ENCODE measurements around the gene PRKAG2.

Gene PRKAG2

DNA sequence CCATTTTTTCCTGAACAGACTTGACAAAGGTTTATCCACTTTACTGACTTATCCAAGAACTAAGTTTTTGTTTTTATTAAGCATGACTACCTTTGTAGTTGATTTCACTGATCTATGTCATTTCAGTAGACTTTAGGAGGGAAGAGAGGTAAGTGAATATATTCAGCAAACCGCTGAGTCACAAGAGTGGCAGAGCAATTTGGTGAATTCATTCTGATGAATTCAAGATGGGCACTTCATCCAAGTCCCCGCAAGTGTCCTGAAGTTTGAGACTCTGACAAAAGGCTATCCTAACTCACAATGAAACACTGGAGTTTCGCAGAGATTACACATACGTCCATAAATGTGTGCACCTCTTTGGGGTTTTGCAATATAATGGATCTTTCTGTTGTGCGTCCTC is 255.0 kb downstream of the PRKAG2 start:
- no peak overlapping the region for H3K27ac ChIP-seq
- DNase-seq (ENCODE audit: low read depth, low spot score), result no peak

DNA sequence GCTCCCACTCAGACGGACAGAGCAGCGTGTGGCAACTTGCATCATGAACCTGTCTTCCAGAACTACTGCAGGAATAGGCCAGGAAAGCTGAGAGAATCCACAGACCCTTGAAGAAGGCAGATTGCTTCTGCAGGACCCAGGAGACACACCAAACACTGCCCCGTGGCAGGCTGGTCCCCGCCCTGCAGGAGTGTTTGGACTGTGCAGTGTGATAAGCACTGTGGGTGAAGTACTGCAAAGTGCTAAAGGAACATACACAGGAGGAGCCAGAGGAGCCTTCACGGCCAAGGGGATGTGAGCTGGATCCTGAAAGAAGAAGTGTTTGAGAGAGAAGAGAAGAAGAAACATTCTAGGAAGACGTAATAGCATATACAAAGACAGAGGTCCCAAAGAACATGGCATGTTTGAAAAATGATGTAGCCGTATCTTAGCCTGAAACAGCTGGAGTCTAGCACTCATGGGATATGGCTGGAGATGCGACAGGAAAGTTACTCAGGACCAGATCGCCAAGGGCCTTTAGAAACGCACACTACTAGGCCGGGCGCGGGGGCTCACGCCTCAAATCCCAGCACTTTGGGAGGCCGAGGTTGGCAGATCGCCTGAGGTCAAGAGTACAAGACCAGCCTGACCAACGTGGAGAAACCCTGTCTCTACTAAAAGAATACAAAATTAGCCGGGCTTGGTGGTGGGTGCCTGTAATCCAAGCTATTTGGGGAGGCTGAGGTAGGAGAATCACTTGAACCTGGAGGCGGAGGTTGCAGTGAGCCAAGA is 260.3 kb downstream of the PRKAG2 start:
- no peak for DNase-seq (ENCODE audit: low read depth, low spot score)
- H3K27ac ChIP-seq, result no peak overlapping the region

- no peak for DNase-seq (ENCODE audit: low read depth, low spot score)
- H3K27ac ChIP-seq, result no peak overlapping the region
Measured at GRCh38 chr7:151615784-151616183, 261.1 kb downstream of the PRKAG2 start.

DNA sequence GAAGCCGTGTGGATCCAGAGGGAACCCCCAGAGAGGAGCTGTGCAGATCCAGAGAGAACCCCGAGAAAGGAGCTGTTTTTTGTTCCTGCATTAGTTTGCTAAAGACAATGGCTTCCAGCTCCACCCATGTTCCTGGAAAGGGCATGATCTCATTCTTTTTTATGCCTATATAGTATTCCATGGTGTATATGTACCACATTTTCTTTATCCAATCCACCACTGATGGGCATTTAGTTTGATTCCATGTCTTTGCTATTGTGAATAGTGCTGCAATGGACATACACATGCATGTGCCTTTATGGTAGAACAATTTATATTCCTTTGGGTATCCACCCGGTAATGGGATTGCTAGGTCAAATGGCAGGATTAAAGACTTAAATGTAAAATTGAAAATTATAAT is 261.9 kb downstream of the PRKAG2 start:
- DNase-seq (ENCODE audit: low read depth, low spot score), result no peak
- H3K27ac ChIP-seq, result no peak overlapping the region

DNA sequence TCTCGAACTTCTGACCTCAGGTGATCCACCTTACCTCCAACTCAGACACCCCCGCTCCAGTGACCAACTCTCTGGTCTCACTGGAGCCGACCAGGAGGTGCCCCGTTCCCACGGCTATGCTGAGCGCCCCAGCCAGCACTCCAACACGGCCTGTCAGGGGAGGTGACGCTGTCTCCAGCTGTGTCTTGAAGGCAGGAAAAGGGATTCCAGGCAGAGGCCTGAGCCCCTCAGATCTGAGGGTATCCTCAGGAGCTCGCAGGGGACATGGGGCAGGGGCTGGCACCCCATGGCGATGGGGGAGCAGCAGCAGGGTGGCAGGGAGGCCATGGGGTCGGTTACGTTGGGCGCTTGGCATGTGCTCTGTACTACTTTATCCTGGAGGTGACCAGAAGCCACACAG is 262.9 kb downstream of the PRKAG2 start:
- no peak overlapping the region for H3K27ac ChIP-seq
- DNase-seq (ENCODE audit: low read depth, low spot score), result no peak

GRCh38 chr7:151611878-151612277 is 265.0 kb downstream of the PRKAG2 start:
- H3K27ac ChIP-seq, result no peak overlapping the region
- no peak for DNase-seq (ENCODE audit: low read depth, low spot score)

GRCh38 chr7:151611041-151611440 is 265.9 kb downstream of the PRKAG2 start:
- no peak for DNase-seq (ENCODE audit: low read depth, low spot score)
- H3K27ac ChIP-seq, result no peak overlapping the region

GRCh38 chr7:151608031-151608551 is 268.8 kb downstream of the PRKAG2 start:
- peak overlapping the region; percentile 65 for H3K27ac ChIP-seq

DNA sequence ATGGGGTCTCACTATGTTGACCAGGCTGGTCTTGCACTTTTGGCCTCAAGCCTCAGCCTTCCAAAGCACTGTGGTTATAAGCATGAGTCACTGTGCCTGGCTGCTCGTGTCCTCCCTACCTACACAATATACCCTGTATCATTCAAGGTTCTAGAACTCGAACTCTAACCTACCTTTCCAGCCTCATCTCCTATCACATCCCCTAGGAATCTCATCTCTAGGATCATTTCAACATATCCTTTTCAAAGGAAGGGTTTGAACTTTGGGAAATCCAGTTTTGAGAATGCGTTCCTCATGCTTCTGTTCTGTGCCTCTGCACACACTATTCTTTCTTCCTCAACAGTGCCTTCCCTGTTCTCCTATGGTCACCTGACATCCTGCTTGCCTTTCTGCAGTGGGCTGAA is 269.4 kb downstream of the PRKAG2 start:
- DNase-seq (ENCODE audit: low read depth, low spot score), result no peak
- peak overlapping the region; percentile 65 for H3K27ac ChIP-seq

More at GRCh38 chr7:151608031-151608551, 268.8 kb downstream of the PRKAG2 start:
- peak; percentile 45 for DNase-seq (ENCODE audit: low read depth, low spot score)

DNA sequence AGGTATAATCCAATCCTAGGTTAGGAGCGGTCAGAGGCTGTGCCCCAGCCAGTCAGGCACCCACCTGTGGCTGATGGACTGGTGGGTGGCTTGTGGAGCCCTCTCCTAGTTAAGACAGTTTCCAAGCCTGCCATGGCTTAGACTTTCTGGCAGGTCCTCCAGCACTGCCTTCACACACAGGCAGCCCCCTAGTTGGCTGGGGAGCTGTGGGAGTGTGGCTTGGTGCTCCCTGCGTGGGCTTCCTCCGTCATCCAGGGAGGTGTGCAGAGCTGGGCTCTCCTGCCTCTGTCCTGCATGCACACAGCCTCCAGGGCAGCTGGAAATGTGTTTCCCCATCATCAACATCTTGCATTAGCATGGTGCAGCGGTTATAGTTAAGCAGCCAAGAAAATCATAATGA is 273.0 kb downstream of the PRKAG2 start:
- no peak for DNase-seq (ENCODE audit: low read depth, low spot score)
- H3K27ac ChIP-seq, result no peak overlapping the region

- H3K27ac ChIP-seq, result no peak overlapping the region
- DNase-seq (ENCODE audit: low read depth, low spot score), result no peak
Measured at GRCh38 chr7:151601521-151602305, 275.2 kb downstream of the PRKAG2 start.

- peak overlapping the region; percentile 57 for H3K27ac ChIP-seq
- no peak for DNase-seq (ENCODE audit: low read depth, low spot score)
Measured at GRCh38 chr7:151600331-151600730, 276.6 kb downstream of the PRKAG2 start.

GRCh38 chr7:151599401-151600227 is 277.3 kb downstream of the PRKAG2 start:
- H3K27ac ChIP-seq, result peak overlapping the region; percentile 57
- DNase-seq (ENCODE audit: low read depth, low spot score), result no peak

DNA sequence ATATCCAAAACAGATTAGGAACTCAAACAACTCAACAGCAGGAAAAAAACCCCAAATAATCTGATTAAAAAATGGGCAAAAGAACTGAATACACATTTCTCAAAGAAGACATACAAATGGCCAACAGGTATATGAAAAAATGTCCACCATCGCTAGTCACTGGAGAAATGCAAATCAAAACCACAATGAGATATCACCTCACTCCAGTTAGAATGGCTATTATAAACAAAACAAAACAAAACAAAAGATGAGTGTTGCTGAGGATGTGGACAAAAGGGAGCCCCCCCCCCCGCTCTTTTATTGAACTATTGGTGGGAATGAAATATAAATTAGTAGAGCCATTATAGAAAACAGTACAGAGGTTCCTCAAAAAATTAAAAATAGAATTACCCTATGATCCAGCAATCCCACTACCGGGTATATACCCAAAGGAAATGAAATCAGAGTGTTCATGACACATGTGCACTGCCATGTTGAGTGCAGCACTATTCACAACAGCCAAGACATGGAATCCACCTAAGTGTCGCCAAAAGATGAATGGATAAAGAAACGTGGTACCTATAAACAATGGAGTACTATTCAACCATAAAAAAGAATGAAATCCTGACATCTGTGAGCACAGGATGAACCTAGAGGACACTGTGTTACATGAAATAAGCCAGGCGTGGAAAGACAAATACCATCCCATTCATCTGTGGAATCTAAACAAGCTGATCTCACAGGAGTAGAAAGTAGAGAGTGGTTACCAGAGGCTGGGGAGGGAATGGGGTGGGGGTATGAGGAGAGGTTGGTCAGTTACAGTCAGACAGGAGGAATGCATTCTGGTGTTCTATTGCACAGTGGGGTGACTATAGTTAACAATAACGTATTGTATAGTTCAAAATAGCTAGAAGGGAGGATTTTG is 279.1 kb downstream of the PRKAG2 start:
- peak; percentile 45 for DNase-seq (ENCODE audit: low read depth, low spot score)
- H3K27ac ChIP-seq, result peak overlapping the region; percentile 57

DNA sequence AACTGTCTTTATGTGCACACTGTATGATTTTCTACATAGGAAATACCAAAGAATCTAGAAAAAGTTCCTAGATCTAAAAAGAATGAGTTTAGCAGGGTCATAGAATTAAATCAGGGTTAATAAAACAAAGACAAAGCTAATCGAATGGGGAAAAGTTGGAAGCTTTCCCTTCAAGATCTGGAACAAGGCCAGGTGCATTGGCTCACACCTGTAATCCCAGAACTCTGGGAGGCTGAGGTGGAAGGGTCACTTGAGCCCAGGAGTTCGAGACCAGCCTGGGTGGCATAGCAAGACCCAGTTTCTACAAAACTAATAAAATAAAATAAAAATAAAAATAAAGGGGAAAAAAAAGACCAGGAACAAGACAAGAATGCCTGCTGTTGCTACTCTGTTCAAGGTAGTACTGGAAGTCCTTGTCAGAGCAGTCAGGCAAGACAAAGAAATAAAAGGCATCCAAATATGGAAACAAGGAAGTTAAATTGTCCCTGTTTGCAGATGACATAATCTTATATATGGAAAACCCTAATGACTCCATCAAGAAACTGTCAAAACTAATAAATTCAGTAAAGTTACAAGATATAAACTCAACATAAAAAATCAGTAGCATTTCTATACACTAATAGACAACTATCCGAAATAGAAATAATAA is 281.1 kb downstream of the PRKAG2 start:
- DNase-seq (ENCODE audit: low read depth, low spot score), result no peak
- H3K27ac ChIP-seq, result no peak overlapping the region

- peak overlapping the region; percentile 14 for H3K27ac ChIP-seq
- peak; percentile 39 for DNase-seq (ENCODE audit: low read depth, low spot score)
Measured at GRCh38 chr7:151592868-151593486, 283.9 kb downstream of the PRKAG2 start.

DNA sequence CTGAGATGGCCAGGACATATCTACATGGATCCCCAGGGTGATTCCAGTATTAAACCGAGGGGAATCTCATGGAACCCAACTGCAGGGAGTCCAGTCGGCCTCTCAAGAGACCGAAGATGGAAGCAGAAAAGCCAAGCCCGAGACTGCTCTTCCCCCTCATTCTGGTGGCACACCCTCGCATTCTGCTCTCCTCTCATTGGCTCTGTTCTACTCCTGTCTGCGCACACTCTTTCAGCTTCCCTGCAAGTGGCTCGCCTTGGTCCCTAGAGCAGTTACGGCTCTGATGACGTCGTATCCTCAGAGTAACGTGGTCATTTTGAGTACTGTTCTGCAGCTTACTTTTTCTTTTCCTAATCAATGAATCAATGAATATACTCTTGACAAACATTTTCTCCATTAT is 284.6 kb downstream of the PRKAG2 start:
- DNase-seq (ENCODE audit: low read depth, low spot score), result no peak
- H3K27ac ChIP-seq, result no peak overlapping the region

- H3K27ac ChIP-seq, result no peak overlapping the region
- DNase-seq (ENCODE audit: low read depth, low spot score), result no peak
Measured at GRCh38 chr7:151591866-151592265, 285.0 kb downstream of the PRKAG2 start.

Data from epithelial cell of prostate (primary cell).